A204.1 (cell line): ENCODE results near the gene FCRL3.
"Not testable (repeated sequence)": the region's sequence is repeated elsewhere in the genome, so short reads cannot be mapped to it uniquely, and the experiment has no call there.

Source experiments
- FAIRE-seq: peaks from 2 replicates; lab custom pipeline; 2012; peaks lifted over from hg19 to GRCh38; lab: Jason Lieb, UNC

FCRL3 gene, protein sequence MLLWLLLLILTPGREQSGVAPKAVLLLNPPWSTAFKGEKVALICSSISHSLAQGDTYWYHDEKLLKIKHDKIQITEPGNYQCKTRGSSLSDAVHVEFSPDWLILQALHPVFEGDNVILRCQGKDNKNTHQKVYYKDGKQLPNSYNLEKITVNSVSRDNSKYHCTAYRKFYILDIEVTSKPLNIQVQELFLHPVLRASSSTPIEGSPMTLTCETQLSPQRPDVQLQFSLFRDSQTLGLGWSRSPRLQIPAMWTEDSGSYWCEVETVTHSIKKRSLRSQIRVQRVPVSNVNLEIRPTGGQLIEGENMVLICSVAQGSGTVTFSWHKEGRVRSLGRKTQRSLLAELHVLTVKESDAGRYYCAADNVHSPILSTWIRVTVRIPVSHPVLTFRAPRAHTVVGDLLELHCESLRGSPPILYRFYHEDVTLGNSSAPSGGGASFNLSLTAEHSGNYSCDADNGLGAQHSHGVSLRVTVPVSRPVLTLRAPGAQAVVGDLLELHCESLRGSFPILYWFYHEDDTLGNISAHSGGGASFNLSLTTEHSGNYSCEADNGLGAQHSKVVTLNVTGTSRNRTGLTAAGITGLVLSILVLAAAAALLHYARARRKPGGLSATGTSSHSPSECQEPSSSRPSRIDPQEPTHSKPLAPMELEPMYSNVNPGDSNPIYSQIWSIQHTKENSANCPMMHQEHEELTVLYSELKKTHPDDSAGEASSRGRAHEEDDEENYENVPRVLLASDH

DNA sequence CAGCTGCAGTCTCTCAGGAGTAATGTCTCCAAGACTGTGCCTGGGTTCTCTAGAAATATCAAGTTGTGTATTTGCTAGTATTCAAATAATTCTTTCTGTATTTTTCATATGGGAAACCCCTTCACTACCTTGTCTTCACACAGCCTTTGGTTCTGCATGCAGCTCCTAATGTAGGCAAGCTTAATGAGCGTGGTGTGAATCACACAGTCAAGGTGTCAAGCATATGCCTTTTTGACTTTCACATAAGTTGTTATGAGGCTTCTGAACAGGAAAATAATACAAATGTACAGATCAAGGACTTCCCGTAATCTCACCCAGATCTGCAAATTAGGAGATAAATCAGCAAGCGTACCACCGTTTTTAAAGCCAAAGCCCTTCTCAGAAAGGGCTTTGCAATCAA lies at the start of gene FCRL3:
FCRL3 (minus strand) TSS at position 38 of the 400 bp plus-strand sequence. CDS start 280 bp downstream, outside the sequence.
- FAIRE-seq, result no peak

- no peak for FAIRE-seq
Observed at GRCh38 chr1:157748262-157748817, 47.8 kb upstream of the FCRL3 start.

- FAIRE-seq, result no peak
Observed at GRCh38 chr1:157739229-157739901, 38.8 kb upstream of the FCRL3 start.

DNA sequence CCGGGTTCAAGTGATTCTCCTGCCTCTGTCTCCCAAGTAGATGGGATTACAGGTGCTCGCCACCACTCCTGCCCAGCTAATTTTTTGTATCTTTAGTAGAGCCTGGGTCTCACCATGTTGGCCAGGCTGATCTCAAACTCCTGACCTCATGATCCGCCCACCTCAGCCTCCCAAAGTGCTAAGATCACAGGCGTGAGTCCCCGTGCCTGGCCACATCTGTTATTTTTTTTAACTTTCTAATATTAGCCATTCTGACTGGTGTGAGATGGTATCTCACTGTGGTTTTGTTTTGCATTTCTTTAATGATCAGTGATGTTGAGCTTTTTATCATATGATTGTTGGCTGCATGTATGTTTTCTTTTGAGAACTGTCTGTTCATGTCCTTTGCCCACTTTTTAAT lies 35.4 kb upstream of the FCRL3 start:
- FAIRE-seq, result not testable (repeated sequence)

GRCh38 chr1:157734321-157734720 lies 33.8 kb upstream of the FCRL3 start:
- FAIRE-seq, result no peak

GRCh38 chr1:157732755-157733154 lies 32.2 kb upstream of the FCRL3 start:
- no peak for FAIRE-seq

DNA sequence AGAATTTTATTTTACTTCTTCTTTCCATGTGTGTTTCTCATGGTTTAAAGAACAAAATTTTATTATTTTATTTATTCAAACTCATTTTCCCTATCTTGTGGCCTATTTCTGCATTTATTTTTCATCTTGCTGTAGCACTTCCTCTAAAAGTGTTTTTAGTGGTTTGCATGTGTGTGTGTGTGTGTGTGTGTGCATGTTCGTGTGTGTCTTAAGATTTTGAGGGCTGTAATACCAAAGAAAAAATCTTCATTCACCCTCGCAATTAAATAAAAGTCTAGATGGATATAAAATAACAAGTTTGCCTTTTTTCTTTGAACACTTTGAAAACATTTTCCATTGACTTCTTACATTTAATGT lies 24.6 kb upstream of the FCRL3 start:
- FAIRE-seq, result no peak

DNA sequence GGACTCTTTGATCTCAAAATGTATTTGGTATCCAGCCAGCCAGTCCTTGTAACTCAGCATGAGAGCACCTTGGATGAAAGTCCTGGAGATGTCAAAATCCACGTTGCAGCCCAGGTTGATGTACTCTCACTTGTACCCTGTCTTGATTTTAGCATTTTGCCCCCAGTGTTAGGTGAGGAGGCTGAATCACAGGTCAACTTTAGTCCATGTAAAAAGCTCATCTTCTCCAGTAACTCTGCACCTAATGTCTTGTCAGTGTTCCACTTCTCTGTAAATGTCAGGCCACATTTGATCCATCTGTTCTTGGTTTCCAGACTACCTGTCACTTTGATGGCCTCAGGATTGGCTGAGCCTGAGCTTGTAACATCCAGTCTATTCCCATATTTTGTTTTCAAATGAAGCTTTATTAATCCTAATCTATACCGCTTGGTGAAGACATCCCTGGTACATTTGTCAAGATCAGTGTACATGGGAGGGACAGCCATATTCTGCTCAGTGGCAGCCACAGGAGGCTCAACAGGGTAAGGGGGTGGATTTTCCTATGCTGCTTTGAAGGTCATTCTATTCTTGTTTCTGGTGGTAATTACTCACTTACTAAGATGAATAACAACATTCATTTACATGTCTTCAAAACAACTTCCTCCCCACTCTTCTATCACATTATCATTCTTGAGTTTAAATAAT lies 24.1 kb upstream of the FCRL3 start:
- FAIRE-seq, result no peak

- FAIRE-seq, result no peak
Observed at GRCh38 chr1:157723157-157723556, 22.6 kb upstream of the FCRL3 start.

DNA sequence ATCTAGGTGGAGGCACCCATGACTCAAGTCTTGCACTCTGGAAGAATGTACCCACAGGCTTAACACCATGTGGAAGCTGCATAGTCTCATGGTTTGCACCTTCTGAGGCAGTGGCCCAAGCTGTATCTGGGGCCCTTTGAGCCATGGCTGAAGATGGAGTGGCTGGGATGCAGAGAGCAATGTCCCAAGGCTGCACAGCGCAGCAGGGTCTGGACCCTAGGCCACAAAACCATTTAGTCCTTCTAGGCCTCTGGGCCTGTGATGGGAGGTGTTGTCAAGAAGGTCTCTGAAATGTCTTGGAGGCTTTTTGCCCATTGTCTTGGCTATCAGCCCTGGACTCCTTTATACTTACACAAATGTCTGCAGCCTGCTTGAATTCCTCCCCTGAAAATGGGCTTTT lies 21.4 kb upstream of the FCRL3 start:
- no peak for FAIRE-seq

DNA sequence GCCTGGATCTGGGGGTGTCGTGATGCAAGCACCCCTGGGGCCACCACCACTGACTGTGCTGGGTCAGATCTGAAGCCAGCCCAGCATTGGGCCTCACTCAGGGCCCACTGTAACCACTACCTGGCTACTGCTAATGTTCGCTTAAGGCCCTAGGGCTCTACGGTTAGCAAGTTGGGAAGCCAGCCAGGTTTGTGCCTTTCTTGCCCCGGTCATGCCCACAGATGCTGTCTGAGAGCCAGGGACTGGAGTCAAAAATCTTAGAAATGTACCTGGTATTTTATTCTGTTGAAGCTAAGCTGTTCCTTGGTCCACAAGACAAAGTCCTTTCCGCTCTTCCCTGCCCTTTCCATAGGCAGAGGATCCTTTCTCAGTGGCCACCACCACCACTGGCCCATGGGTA lies 15.2 kb upstream of the FCRL3 start:
- FAIRE-seq, result no peak

DNA sequence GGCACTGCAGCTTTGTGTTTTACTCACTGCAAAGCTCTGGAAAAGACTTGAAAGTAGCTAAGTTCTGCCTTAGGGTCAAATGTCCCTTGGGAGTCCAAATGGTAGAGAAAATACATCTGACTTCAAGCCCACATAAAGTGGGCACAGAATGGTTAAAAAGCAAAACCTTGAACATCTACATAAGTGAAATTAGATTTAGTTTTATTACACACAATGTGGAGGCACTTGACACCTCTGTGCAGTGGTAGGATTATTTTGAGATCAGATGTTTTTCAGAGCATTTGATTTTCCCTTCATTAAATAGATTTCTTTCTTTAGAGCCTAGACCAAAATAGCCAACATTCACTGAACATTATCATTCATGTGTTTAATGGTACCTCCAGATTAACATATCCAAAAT lies 11.2 kb upstream of the FCRL3 start:
- no peak for FAIRE-seq

GRCh38 chr1:157704878-157705277 lies 4.3 kb upstream of the FCRL3 start:
- no peak for FAIRE-seq

DNA sequence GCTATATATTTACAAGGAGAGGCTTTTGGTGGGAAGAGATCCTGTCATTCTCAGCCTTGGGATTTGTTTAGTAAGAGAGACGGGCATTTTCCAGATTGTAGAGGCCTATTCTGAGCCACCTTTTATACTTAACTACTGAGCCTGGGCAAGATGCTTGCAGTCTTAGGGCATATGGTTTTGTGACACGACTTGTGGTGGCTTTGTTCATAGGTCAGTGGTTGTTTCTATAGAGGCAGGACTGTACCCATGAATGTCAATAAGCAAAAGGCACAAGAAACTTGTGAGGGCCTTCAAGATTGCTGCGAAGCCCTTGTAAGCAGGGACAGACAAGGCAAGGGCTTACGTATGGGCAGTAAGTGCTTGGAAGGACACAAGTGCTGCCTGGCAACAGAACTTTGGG lies 3.4 kb upstream of the FCRL3 start:
- FAIRE-seq, result no peak

GRCh38 chr1:157702308-157702825 lies 1.8 kb upstream of the FCRL3 start:
- FAIRE-seq, result no peak

DNA sequence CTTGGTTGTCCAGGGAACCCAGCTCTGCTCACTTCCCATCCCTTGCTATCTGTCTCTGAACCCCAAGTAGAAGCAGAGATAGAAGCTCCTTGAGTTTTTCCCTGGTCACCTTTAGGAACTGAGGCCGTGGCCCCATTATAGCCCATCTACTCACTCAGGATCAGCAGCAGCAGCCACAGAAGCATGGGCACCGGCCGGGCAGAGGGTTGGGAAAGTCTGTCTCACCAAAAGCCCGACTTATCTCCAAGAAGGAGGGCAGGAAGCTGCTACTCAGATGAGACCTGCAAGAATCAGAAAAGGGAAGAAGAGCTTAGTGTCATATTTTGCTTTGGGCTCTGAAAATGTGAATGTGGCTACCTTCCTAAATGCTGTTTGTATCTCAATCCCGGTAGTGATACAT lies 264 bp downstream of the FCRL3 start:
- no peak for FAIRE-seq

DNA sequence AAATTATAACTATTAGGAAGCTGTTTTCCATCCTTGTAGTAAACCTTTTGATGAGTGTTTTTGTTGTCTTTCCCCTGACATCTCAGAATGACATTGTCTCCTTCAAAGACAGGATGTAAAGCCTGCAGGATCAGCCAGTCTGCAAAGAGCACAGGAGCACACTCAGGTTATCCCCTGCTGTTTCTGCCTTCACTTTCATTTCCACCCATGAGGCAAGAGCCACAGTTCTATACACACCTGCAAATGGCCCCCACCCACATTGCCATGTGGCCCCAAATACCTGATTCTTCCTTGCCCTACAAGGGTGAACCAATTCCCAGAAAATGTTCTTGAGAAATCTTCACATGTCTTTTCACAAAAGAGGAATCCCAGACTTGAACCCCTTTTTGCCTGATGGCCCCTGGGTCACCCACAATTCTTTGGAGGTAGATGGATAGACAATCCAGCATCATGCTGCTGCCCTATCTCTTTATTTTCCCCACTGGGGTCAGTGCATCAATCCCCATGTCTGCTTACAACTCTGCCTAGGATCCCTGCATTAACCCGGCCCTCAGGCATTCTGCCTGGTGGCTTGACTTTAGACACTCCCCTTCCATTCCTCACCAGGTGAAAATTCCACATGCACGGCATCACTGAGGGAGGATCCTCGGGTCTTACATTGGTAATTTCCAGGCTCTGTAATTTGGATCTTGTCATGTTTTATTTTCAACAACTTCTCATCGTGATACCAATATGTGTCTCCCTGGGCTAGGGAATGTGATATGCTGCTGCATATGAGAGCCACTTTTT lies 2.6 kb downstream of the FCRL3 start:
- no peak for FAIRE-seq

GRCh38 chr1:157696966-157697628 lies 3.5 kb downstream of the FCRL3 start:
- no peak for FAIRE-seq

- no peak for FAIRE-seq
Observed at GRCh38 chr1:157695417-157695816, 5.2 kb downstream of the FCRL3 start.

DNA sequence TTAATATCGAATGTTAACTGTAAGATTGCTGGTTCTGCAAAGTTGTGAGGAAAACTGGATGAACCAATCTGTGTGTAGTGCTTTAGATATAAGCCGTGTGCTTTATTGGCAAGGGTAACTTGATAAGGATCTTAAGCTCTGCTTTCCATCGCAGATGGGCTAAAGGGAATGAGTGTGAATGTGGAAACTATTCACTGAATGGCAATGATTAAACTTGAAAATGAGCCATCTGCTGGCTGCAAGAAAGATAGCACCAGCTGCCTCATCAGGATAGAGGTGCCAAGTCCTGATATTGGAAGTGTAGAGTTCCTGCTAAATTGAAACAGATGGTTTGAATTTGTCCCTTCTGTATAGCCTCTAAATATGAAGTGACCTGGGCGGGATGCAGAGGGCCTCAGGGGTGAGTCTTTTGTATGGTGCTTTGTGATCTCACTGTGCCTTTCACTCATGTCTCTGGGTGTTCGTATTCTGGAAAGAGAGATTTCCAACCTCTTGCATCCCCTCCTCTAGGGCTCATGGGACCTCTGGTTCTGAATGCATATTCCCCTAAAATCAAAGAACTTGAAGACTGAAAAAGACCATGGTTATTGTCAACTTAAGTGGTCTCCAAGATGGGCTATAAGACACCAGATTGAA lies 9.2 kb downstream of the FCRL3 start:
- no peak for FAIRE-seq
